ENCODE measurements around the gene GCNT2.

DNA sequence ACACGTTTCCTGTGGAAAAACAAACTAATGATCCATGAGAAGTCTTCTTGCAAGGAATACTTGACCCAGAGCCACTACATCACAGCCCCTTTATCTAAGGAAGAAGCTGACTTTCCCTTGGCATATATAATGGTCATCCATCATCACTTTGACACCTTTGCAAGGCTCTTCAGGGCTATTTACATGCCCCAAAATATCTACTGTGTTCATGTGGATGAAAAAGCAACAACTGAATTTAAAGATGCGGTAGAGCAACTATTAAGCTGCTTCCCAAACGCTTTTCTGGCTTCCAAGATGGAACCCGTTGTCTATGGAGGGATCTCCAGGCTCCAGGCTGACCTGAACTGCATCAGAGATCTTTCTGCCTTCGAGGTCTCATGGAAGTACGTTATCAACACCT lies 35.4 kb downstream of the GCNT2 start:
- no peak for TF ChIP-seq POLR2A (IDR thresholded peaks at IDR 0.05)
- TF ChIP-seq POLR2AphosphoS5 (IDR thresholded peaks at IDR 0.05; ENCODE audit: insufficient read depth in 1 of 2, low read depth in 1 of 2), result no peak
